ENCODE results near the gene ZFP42.

DNA sequence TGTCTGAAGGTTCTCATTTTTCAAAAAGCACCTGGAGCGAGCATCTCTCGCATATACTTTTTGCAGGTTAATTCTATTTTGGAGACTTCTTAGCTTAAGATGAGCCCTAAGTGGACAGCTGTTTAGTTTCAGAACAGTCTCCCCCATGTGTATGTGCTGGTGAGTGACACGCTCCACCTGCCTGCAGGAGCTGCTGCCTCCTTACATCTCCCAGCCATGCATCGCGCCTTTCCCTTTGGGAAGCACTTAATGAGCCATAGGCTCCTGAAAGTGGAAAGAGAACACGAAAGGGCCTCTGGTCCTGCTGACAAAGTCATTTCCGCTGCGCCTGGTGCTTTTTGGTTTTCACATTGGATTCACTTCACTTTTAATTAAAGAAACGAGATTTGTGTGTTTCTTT, 57.7 kb downstream of the ZFP42 start:
- TF ChIP-seq EZH2 (IDR thresholded peaks at IDR 0.05; ENCODE audit: borderline replicate concordance) (no peak), EZH2phosphoT487 (IDR thresholded peaks at IDR 0.05; ENCODE audit: low read depth, severe bottlenecking, unreplicated experiment) (no peak)
- TF ChIP-seq, protein P1, sequence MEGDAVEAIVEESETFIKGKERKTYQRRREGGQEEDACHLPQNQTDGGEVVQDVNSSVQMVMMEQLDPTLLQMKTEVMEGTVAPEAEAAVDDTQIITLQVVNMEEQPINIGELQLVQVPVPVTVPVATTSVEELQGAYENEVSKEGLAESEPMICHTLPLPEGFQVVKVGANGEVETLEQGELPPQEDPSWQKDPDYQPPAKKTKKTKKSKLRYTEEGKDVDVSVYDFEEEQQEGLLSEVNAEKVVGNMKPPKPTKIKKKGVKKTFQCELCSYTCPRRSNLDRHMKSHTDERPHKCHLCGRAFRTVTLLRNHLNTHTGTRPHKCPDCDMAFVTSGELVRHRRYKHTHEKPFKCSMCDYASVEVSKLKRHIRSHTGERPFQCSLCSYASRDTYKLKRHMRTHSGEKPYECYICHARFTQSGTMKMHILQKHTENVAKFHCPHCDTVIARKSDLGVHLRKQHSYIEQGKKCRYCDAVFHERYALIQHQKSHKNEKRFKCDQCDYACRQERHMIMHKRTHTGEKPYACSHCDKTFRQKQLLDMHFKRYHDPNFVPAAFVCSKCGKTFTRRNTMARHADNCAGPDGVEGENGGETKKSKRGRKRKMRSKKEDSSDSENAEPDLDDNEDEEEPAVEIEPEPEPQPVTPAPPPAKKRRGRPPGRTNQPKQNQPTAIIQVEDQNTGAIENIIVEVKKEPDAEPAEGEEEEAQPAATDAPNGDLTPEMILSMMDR (IDR thresholded peaks at IDR 0.05; ENCODE audit: poor library complexity) = no peak

Measured in hepatocyte (in vitro differentiated cells).